ENCODE measurements around the gene NCBP3.

- TF ChIP-seq CTCF (IDR thresholded peaks at IDR 0.05): no peak
- no peak for TF ChIP-seq ZFX (IDR thresholded peaks at IDR 0.05; ENCODE audit: borderline replicate concordance)
Observed at GRCh38 chr17:3814361-3814760, 31.7 kb downstream of the NCBP3 start.

Data from 22Rv1 (cell line).